PFSK-1 (cell line): ENCODE results near the gene SESN1.

Source experiments
- FOXP2 ChIP-seq: optimal IDR thresholded peaks from 2 replicates; pipeline ENCODE3; 2011; ENCODE audit warnings: borderline replicate concordance, control low read depth, inconsistent platforms; ENCODE audit not compliant: insufficient read depth; ENCODE audit errors: extremely low read length, extremely low read depth
- POLR2AphosphoS5 ChIP-seq: IDR thresholded peaks from 2 replicates; pipeline ENCODE4 v1.6.1; 2012; ENCODE audit warnings: low read depth, mild to moderate bottlenecking, control low read depth, low read length, moderate library complexity
- TAF1 ChIP-seq: IDR thresholded peaks from 2 replicates; pipeline ENCODE4 v1.6.1; 2012; ENCODE audit warnings: low read length, control low read depth, borderline replicate concordance; ENCODE audit not compliant: insufficient read depth
- TF ChIP-seq, protein P1 (sequence below), 2 experiments: IDR thresholded peaks; 2 replicates each; pipeline versions ENCODE4 v1.6.1 to v1.8.0; 2011 to 2012; ENCODE audit warnings: low read depth in 2 of 2, low read length in 2 of 2, control low read depth in 1 of 2, inconsistent platforms in 1 of 2, mild to moderate bottlenecking in 1 of 2, moderate library complexity in 1 of 2; ENCODE audit not compliant: insufficient read depth in 1 of 2

DNA sequence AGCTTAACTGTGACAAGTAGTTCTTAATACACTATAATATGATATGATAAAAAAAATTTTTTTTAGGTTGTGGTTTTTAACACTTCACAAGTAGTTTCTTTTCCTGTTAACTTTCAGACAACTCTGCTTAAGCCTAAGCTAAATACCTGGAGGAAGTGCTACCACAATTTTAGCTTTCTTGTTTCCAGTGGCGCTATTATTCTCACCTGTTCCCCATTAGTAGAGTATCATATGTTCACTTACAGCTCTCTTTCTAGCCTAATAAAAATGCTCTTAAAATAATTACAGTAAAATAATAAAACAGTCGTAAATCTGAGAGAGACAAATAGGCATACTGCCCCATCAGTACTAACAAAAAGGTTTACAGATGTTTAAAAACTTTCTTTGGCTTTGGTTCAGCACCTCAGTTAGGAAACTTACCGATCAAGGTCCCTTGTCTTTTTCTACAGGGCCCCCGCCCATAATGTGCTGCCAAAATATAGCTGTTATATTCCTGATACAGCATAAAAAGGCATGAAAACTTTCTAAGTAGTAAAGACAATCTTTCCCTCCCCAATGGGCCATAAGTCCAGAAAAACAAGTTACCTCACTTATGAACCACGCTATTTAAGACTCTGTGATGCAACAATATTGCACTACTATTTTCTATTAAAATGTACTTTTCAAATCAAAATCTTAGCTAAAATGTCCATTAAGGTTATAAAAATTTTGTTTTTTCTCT, 57.9 kb downstream of the SESN1 start:
- TF ChIP-seq TAF1 (no peak), POLR2AphosphoS5 (no peak), FOXP2 (no peak)
- TF ChIP-seq, protein P1, sequence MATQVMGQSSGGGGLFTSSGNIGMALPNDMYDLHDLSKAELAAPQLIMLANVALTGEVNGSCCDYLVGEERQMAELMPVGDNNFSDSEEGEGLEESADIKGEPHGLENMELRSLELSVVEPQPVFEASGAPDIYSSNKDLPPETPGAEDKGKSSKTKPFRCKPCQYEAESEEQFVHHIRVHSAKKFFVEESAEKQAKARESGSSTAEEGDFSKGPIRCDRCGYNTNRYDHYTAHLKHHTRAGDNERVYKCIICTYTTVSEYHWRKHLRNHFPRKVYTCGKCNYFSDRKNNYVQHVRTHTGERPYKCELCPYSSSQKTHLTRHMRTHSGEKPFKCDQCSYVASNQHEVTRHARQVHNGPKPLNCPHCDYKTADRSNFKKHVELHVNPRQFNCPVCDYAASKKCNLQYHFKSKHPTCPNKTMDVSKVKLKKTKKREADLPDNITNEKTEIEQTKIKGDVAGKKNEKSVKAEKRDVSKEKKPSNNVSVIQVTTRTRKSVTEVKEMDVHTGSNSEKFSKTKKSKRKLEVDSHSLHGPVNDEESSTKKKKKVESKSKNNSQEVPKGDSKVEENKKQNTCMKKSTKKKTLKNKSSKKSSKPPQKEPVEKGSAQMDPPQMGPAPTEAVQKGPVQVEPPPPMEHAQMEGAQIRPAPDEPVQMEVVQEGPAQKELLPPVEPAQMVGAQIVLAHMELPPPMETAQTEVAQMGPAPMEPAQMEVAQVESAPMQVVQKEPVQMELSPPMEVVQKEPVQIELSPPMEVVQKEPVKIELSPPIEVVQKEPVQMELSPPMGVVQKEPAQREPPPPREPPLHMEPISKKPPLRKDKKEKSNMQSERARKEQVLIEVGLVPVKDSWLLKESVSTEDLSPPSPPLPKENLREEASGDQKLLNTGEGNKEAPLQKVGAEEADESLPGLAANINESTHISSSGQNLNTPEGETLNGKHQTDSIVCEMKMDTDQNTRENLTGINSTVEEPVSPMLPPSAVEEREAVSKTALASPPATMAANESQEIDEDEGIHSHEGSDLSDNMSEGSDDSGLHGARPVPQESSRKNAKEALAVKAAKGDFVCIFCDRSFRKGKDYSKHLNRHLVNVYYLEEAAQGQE (IDR thresholded peaks at IDR 0.05; ENCODE audit: insufficient read depth in 1 of 2, low read depth in 2 of 2, low read length in 2 of 2): no peak
